Stimulated activated CD4-positive, alpha-beta T cell treated with anti-CD3 and anti-CD28 coated beads, Interleukin-1b, Interleukin-23, amount 100 ng/mL, for 24 hours (primary cell): ENCODE measurements around the gene ZNF775.

ENCODE experiments used
- DNase-seq, 4 experiments: peaks; one replicate each; pipeline ENCODE4 v3.0.0-alpha.2; 2020; ENCODE audit warnings: low read depth in 4 of 4, low spot score in 1 of 4

The ZNF775 gene

GRCh38 chr7:150434240-150434639 is 55.1 kb downstream of the ZNF775 start:
- no peak for DNase-seq

DNA sequence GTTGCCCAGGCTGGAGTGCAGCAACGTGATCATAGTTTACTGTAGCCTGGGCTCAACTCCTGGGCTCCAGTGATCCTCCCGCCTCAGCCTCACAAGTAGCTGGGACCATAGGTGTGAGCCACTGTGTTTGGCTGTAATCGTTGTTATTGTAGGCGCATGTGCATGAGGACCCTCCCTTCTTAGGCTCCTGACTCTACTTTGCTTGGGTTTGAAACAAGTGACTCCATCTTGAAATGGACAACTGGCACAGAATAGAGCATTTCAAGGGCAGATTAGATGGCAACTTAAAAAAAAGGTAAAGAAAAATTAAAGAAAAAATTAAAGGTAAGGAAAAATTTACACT is 55.9 kb downstream of the ZNF775 start:
- DNase-seq = no peak

- DNase-seq = no peak
These were observed 56.4 kb downstream of the ZNF775 start for GRCh38 chr7:150435390-150436073.

DNA sequence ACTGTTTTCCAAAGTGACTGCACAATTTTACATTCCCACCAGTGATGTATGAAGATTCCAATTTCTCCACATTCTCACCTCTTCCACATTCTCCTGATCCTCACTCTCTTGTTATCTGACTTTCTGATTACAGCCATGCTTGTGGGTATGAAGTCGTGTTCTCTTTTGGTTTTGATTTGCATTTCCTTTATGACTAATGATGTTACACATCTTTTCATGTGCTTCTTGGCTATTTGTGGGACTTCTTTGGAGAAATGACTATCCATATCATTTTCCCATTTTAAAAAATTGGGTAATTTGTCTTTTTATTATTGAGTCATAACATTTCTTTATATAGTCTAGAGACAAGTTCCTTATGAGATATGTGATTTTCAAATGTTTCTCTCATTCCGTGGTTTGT is 60.8 kb downstream of the ZNF775 start:
- DNase-seq = no peak

DNA sequence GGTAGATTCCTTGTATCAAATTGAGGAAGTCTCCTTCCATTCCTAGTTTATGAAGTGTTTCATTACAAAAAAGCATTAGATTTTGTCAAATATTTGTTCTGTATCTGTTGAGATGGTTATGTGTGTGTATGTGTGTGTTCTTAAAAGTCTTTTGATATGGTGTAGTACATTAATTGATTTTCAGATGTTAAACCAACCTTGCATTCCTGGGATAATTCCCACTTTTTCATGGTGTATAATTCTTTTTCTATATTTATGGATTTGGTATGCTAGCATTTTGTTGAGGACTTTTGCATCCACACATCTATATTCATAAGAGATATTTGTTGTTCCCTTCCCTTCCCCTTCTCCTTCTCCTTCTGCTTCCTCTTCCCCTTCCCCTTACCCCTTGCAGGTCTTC is 62.4 kb downstream of the ZNF775 start:
- DNase-seq = no peak

GRCh38 chr7:150442811-150443210 is 63.7 kb downstream of the ZNF775 start:
- no peak for DNase-seq

DNA sequence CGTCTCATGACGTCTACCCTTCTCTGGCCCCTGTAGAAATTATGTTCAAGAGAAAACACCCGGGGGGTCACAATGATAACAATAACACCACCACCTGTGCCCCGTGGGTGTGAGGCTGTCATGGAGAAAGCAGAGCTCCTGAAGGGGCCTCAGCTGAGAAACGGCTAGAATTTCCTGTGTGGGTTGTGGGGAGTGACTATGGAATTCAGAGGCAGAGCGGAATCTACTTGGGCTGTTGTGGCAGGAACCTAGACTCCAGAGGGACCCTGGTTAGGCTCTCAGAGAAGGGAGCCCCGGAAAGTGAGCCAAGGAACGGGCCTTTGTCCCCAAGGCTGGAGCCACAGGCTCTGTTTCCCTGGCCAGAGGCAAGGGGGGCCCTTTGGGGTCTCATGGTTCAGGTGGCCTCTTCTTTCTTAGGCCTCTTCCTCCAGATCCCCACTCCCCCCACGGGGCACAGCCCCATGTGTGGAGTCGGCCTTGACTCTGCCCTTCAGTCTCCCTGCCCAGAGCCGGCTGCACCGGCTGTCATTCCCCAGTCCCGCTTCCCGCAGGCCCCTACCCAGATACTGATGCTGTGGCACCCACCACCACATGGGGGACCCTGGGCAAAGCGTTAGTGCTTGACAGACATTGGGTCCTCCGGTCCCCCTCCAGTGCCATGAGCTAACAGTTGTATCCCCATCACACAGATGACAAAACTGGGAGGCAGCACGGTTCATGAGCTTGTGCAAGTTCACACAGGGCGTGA is 64.8 kb downstream of the ZNF775 start:
- no peak for DNase-seq

GRCh38 chr7:150444674-150445365 is 65.7 kb downstream of the ZNF775 start:
- no peak for DNase-seq

- no peak for DNase-seq
These were observed 67.3 kb downstream of the ZNF775 start for GRCh38 chr7:150446288-150446938.
